Gastrocnemius medialis (tissue), 4 donors: Measurements from ENCODE around the gene OFD1. TPM values are rescaled to one million over a fixed set of nuclear protein-coding genes. Genes with fewer than 3 reads are reported as not detected.

Experiments
- ATAC-seq, 2 donors: fragments of 150-250 bp; one replicate each; pipeline ENCODE4 v1.9.1; 2016
- DNase-seq, 2 donors: peaks; one replicate each; pipeline ENCODE4 v3.0.0-alpha.2; 2019
- H3K27ac ChIP-seq, 4 donors: fragments of 200-600 bp; sonication (generic); 1 replicate in 1 of 4; 2 replicates in 3 of 4; pipeline ENCODE4 v1.5.1; 2016 to 2018; ENCODE audit warnings: mild to moderate bottlenecking in 2 of 4, moderate library complexity in 1 of 4
- H3K27me3 ChIP-seq, 3 donors: fragments of 200-600 bp; sonication (generic) in 2 of 3; 1 replicate in 1 of 3; 2 replicates in 2 of 3; pipeline versions ENCODE4 v1.5.1 to v1.6.0; 2016 to 2019; ENCODE audit warnings: mild to moderate bottlenecking in 1 of 3, moderate library complexity in 1 of 3
- H3K36me3 ChIP-seq, 2 donors: fragments of 200-600 bp; sonication (generic) in 1 of 2; one replicate each; pipeline ENCODE4 v1.5.1; 2017 to 2018
- H3K4me1 ChIP-seq, 2 donors: fragments of 200-600 bp; sonication (generic) in 1 of 2; one replicate each; pipeline ENCODE4 v1.5.1; 2016 to 2017; ENCODE audit warnings: mild to moderate bottlenecking in 2 of 2
- H3K4me3 ChIP-seq, 4 donors: fragments of 200-600 bp; sonication (generic) in 3 of 4; 1 replicate in 1 of 4; 2 replicates in 3 of 4; pipeline ENCODE4 v1.5.1; 2016 to 2019; ENCODE audit warnings: mild to moderate bottlenecking in 2 of 4
- H3K9me3 ChIP-seq, 3 donors: fragments of 200-600 bp; sonication (generic) in 2 of 3; 1 replicate in 1 of 3; 2 replicates in 2 of 3; pipeline ENCODE4 v1.5.1; 2016 to 2019
- CTCF ChIP-seq, 5 experiments: fragments of 450-650 bp in 3 of 5; fragments of 200-600 bp in 2 of 5; sonication (generic) in 2 of 5; IDR thresholded peaks in 4 of 5; conservative IDR thresholded peaks in 1 of 5; 1 replicate in 4 of 5; 2 replicates in 1 of 5; pipeline ENCODE4 v1.5.1; 2016 to 2019; ENCODE audit warnings: antibody characterized with exemption in 5 of 5, mild to moderate bottlenecking in 3 of 5, moderate library complexity in 3 of 5
- POLR2A ChIP-seq, 2 donors: fragments of 450-650 bp; IDR thresholded peaks; one replicate each; pipeline ENCODE4 v1.6.1; 2017; ENCODE audit warnings: antibody characterized with exemption in 2 of 2, mild to moderate bottlenecking in 2 of 2, moderate library complexity in 2 of 2
- in situ Hi-C, 4 donors: fragments of 200-750 bp; cut with MboI; loops; one replicate each; pipeline versions ENCODE4 v1.15.0 to v1.8.0; 2017; ENCODE audit warnings: low sequenced_read_pairs in 4 of 4
- intact Hi-C: fragments of 100-400 bp; cut with DNase I; formaldehyde crosslinking; loops from one replicate; pipeline ENCODE4 v1.15.1; 2023; ENCODE audit warnings: low total_unique reads
- total RNA-seq, 4 donors: library from RNA; depleted of rRNA; stranded (reverse); fragments of >200 nt; gene quantifications; one replicate each; pipeline versions ENCODE4 v1.1.0 to v1.2.3, GENCODE V29; 2016

The OFD1 gene
- total RNA-seq, 4 donors from 2014 or later, result 2.8 to 8.0 (median 7.0) TPM

- intact Hi-C loops (loop anchor here (1.0 to 2.0 kb wide), 2 partner anchors 36 to 46 kb away; partner anchors contain the start of gene TCEANC), in situ Hi-C loops (no loop called here)
- peak; percentile 68 to 76 for DNase-seq
- H3K36me3 ChIP-seq, result no peaks in the 10 kb centered on the region
- H3K4me1 ChIP-seq, result peaks cover 24 to 30% of the 10 kb centered on the region in 2 donors
- peak within 1 kb of the TSS; percentile 71 to 82 (median 74) for H3K4me3 ChIP-seq
- H3K9me3 ChIP-seq, result no peaks in the 10 kb centered on the region
- H3K27me3 ChIP-seq, result no peaks in the 10 kb centered on the region
- peak within 1 kb of the TSS; percentile 91 to 98 (median 94) for H3K27ac ChIP-seq
- TF ChIP-seq POLR2A (IDR thresholded peaks at IDR 0.05) (peak; percentile 88 to 94), CTCF (IDR thresholded peaks at IDR 0.05 in 4 of 5, conservative IDR thresholded peaks at IDR 0.05 in 1 of 5) (no peak)
- ATAC-seq, result peak; percentile 90
Measured at GRCh38 chrX:13688958-13689740, 45.4 kb upstream of the OFD1 start, which contains the start of gene RAB9A. RAB9A (plus strand) TSS chrX:13689128; CDS start chrX:13708747, 19,619 bp downstream.

- H3K27me3 ChIP-seq, result no peaks in the 10 kb centered on the region
- peak overlapping the region; percentile 91 to 98 (median 94) for H3K27ac ChIP-seq
- no peaks in the 10 kb centered on the region for H3K9me3 ChIP-seq
- H3K4me3 ChIP-seq, result peak overlapping the region; percentile 71 to 82 (median 74)
- no peaks in the 10 kb centered on the region for H3K36me3 ChIP-seq
- TF ChIP-seq POLR2A (IDR thresholded peaks at IDR 0.05), result no peak
- TF ChIP-seq CTCF (IDR thresholded peaks at IDR 0.05 in 4 of 5, conservative IDR thresholded peaks at IDR 0.05 in 1 of 5), result no peak
- in situ Hi-C loops, result no loop called here
- H3K4me1 ChIP-seq, result peaks cover 30 to 36% of the 10 kb centered on the region in 2 donors
- DNase-seq, result no peak
- intact Hi-C loops, result loop anchor here (1.0 to 2.0 kb wide), 2 partner anchors 37 to 46 kb away; partner anchors contain the start of gene TCEANC
- ATAC-seq, result no peak
Measured at GRCh38 chrX:13689741-13690211, 44.8 kb upstream of the OFD1 start.

GRCh38 chrX:13690836-13691235, 43.7 kb upstream of the OFD1 start:
- ATAC-seq, result no peak
- TF ChIP-seq POLR2A (IDR thresholded peaks at IDR 0.05) (no peak), CTCF (IDR thresholded peaks at IDR 0.05 in 4 of 5, conservative IDR thresholded peaks at IDR 0.05 in 1 of 5) (no peak)
- H3K27me3 ChIP-seq, result no peaks in the 10 kb centered on the region
- in situ Hi-C loops, result no loop called here
- no peaks in the 10 kb centered on the region for H3K9me3 ChIP-seq
- H3K4me3 ChIP-seq, result peak overlapping the region in 2 of 4 donors; percentile 74 to 82
- peak overlapping the region; percentile 91 to 98 (median 94) for H3K27ac ChIP-seq
- intact Hi-C loops, result no loop called here
- no peak for DNase-seq
- no peaks in the 10 kb centered on the region for H3K36me3 ChIP-seq
- H3K4me1 ChIP-seq, result peaks cover 41 to 46% of the 10 kb centered on the region in 2 donors

- Histone ChIP-seq H3K4me3 (no peak overlapping the region), H3K27me3 (no peaks in the 10 kb centered on the region), H3K9me3 (no peaks in the 10 kb centered on the region), H3K36me3 (no peaks in the 10 kb centered on the region), H3K27ac (peak overlapping the region; percentile 45 to 78 (median 70)), H3K4me1 (peaks cover 41 to 47% of the 10 kb centered on the region in 2 donors)
- TF ChIP-seq POLR2A (IDR thresholded peaks at IDR 0.05) (no peak), CTCF (IDR thresholded peaks at IDR 0.05 in 4 of 5, conservative IDR thresholded peaks at IDR 0.05 in 1 of 5) (no peak)
- in situ Hi-C loops (no loop called here), intact Hi-C loops (loop anchor here (2.0 kb wide), 1 partner anchor 27 kb away; no protein-coding TSS in a partner anchor)
- no peak for ATAC-seq
- no peak for DNase-seq
Measured at GRCh38 chrX:13691841-13692371, 42.6 kb upstream of the OFD1 start.
